Prostate gland (tissue), 2 donors: ENCODE data around the gene SNRNP27.

Experiments
- CTCF ChIP-seq, 4 experiments: fragments of 200-600 bp in 2 of 4; fragments of 450-650 bp in 2 of 4; sonication (generic) in 2 of 4; IDR thresholded peaks; 1 replicate in 3 of 4; 2 replicates in 1 of 4; pipeline ENCODE4 v1.5.1; 2016 to 2019; ENCODE audit warnings: antibody characterized with exemption in 4 of 4, mild to moderate bottlenecking in 2 of 4, moderate library complexity in 2 of 4
- POLR2A ChIP-seq: fragments of 450-650 bp; IDR thresholded peaks from one replicate; pipeline ENCODE4 v1.6.1; 2016; ENCODE audit warnings: antibody characterized with exemption, mild to moderate bottlenecking

- no peak for TF ChIP-seq POLR2A
- no peak for TF ChIP-seq CTCF (IDR thresholded peaks at IDR 0.05)
Measured at GRCh38 chr2:69847068-69847828, 46.5 kb upstream of the SNRNP27 start.
